K562 (cell line): ENCODE data around the gene TRIM37.

Source experiments
- FOXA1 ChIP-seq: fragments of 450-650 bp; IDR thresholded peaks from 2 replicates; pipeline ENCODE4 v1.6.1; 2016; ENCODE audit warnings: mild to moderate bottlenecking, borderline replicate concordance
- HMGXB4 ChIP-seq: sonication (generic); formaldehyde crosslinking; IDR thresholded peaks from 2 replicates; pipeline ENCODE4 v1.8.1; 2023; ENCODE audit warnings: mild to moderate bottlenecking, missing genetic modification reagents
- KLF13 ChIP-seq: fragments of 450-650 bp; IDR thresholded peaks from 2 replicates; pipeline ENCODE4 v1.6.1; 2016; ENCODE audit warnings: missing genetic modification characterization, low read depth, mild to moderate bottlenecking, missing compliant biosample characterization, moderate library complexity, borderline replicate concordance

- TF ChIP-seq FOXA1 (no peak), KLF13 (tag) (no peak), HMGXB4 (no peak)
Observed at GRCh38 chr17:59003860-59004259, 102.8 kb downstream of the TRIM37 start.
